Natural killer cell (primary cell): ENCODE measurements around the gene MSI2. TPM values are rescaled to one million over a fixed set of nuclear protein-coding genes. Genes with fewer than 3 reads are reported as not detected.

Source experiments
- ATAC-seq, 3 donors: fragments of 150-1000 bp in 2 of 3; fragments of 200-7000 bp in 1 of 3; cut with Tn5 transposase; 1 replicate in 1 of 3; 2 replicates in 2 of 3; pipeline ENCODE4 v1.10.0; 2021; ENCODE audit warnings: mild to moderate bottlenecking in 2 of 3, moderate library complexity in 2 of 3
- DNase-seq, 2 donors: peaks; one replicate each; pipeline versions ENCODE4 v3.0.0 to v3.0.0-alpha.2; 2013 to 2021; ENCODE audit warnings: mixed read lengths in 1 of 2
- H3K27ac ChIP-seq: one replicate; pipeline ENCODE4 v1.5.1; 2013; ENCODE audit warnings: mild to moderate bottlenecking, low read length
- H3K27me3 ChIP-seq: one replicate; pipeline ENCODE4 v1.6.1; 2013; ENCODE audit warnings: low read length; ENCODE audit not compliant: control insufficient read depth, insufficient read depth
- H3K36me3 ChIP-seq: one replicate; pipeline ENCODE4 v1.6.1; 2013; ENCODE audit warnings: low read length; ENCODE audit not compliant: control insufficient read depth, insufficient read depth
- H3K4me1 ChIP-seq: one replicate; pipeline ENCODE4 v1.6.1; 2013; ENCODE audit warnings: low read length; ENCODE audit not compliant: control insufficient read depth, insufficient read depth
- H3K4me3 ChIP-seq: one replicate; pipeline ENCODE4 v1.5.1; 2013; ENCODE audit warnings: low read length
- H3K9me3 ChIP-seq: one replicate; pipeline ENCODE4 v1.6.1; 2013; ENCODE audit warnings: low read length; ENCODE audit not compliant: control insufficient read depth, insufficient read depth
- H3K27ac Mint-ChIP-seq, 2 donors: one replicate each; pipeline ENCODE4 v1.8.0; 2022; ENCODE audit warnings: mild to moderate bottlenecking in 2 of 2, mixed read lengths in 2 of 2, moderate library complexity in 1 of 2
- H3K27me3 Mint-ChIP-seq, 2 donors: one replicate each; pipeline ENCODE4 v1.8.0; 2022; ENCODE audit warnings: low read depth in 2 of 2, mixed read lengths in 2 of 2
- H3K36me3 Mint-ChIP-seq: one replicate; pipeline ENCODE4 v1.8.0; 2022; ENCODE audit warnings: mixed read lengths
- H3K4me1 Mint-ChIP-seq, 2 donors: one replicate each; pipeline ENCODE4 v1.8.0; 2022; ENCODE audit warnings: mixed read lengths in 2 of 2
- H3K4me3 Mint-ChIP-seq: one replicate; pipeline ENCODE4 v1.8.0; 2022; ENCODE audit warnings: mild to moderate bottlenecking, moderate library complexity, mixed read lengths
- H3K9me3 Mint-ChIP-seq, 2 donors: one replicate each; pipeline ENCODE4 v1.8.0; 2022; ENCODE audit warnings: mixed read lengths in 2 of 2
- CTCF ChIP-seq: fragments of 200-600 bp; IDR thresholded peaks from one replicate; pipeline ENCODE4 v1.8.0; 2022; ENCODE audit warnings: antibody characterized with exemption
- whole genome bisulfite sequencing: methylation state at CpG from one replicate; pipeline ENCODE4 v1.1.7; 2013; ENCODE audit warnings: missing lambda C conversion rate; ENCODE audit not compliant: insufficient coverage; 5-methylcytosine and 5-hydroxymethylcytosine counted together
- intact Hi-C: fragments of 100-400 bp; cut with micrococcal nuclease; formaldehyde crosslinking; loops from one replicate; pipeline ENCODE4 v1.14.2; 2022
- total RNA-seq, 4 donors: library from RNA; stranded (reverse); fragments of 120-200 nt in 1 of 4; gene quantifications; one replicate each; pipeline versions ENCODE4 v1.2.3 to v1.2.4, GENCODE V29; 2013 to 2022

The MSI2 gene
- total RNA-seq, 3 donors from 2014 or later (not counting 1 experiment from before 2014, with no cell fraction given) = 95.5 to 145 (median 96.8) TPM

- Histone ChIP-seq H3K36me3 (no peaks in the 10 kb centered on the region), H3K9me3 (no peaks in the 10 kb centered on the region), H3K4me1 (peaks cover 58% of the 10 kb centered on the region), H3K27ac (no peak overlapping the region), H3K27me3 (no peaks in the 10 kb centered on the region), H3K4me3 (no peak overlapping the region)
- no peak overlapping the region for H3K4me3 Mint-ChIP-seq
- peaks cover 10 to 17% of the 10 kb centered on the region in 2 donors for H3K27me3 Mint-ChIP-seq
- no peaks in the 10 kb centered on the region for H3K36me3 Mint-ChIP-seq
- no peak for DNase-seq
- H3K27ac Mint-ChIP-seq = no peak overlapping the region
- H3K9me3 Mint-ChIP-seq = no peaks in the 10 kb centered on the region
- no peak for TF ChIP-seq CTCF
- intact Hi-C loops = no loop called here
- 90% methylated on average over 8 of the region's 8 CpGs for WGBS
- no peak for ATAC-seq
- peaks cover 37 to 55% of the 10 kb centered on the region in 2 donors for H3K4me1 Mint-ChIP-seq
Observed at GRCh38 chr17:57556977-57557376, 300.7 kb downstream of the MSI2 start.

- H3K27ac Mint-ChIP-seq = no peak overlapping the region
- no peak for DNase-seq
- no peak overlapping the region for H3K4me3 Mint-ChIP-seq
- no peaks in the 10 kb centered on the region for H3K9me3 ChIP-seq
- 91% methylated on average over 4 of the region's 4 CpGs for WGBS
- TF ChIP-seq CTCF = no peak
- intact Hi-C loops = no loop called here
- no peaks in the 10 kb centered on the region for H3K36me3 Mint-ChIP-seq
- peaks cover 58% of the 10 kb centered on the region for H3K4me1 ChIP-seq
- H3K27me3 Mint-ChIP-seq = peaks cover 8 to 15% of the 10 kb centered on the region in 2 donors
- no peaks in the 10 kb centered on the region for H3K9me3 Mint-ChIP-seq
- no peak overlapping the region for H3K27ac ChIP-seq
- H3K4me1 Mint-ChIP-seq = peaks cover 40 to 55% of the 10 kb centered on the region in 2 donors
- no peaks in the 10 kb centered on the region for H3K27me3 ChIP-seq
- no peak overlapping the region for H3K4me3 ChIP-seq
- H3K36me3 ChIP-seq = no peaks in the 10 kb centered on the region
- ATAC-seq = no peak
Observed at GRCh38 chr17:57557416-57557815, 301.1 kb downstream of the MSI2 start.

GRCh38 chr17:57557834-57558681 is 301.7 kb downstream of the MSI2 start:
- Histone ChIP-seq H3K27ac (no peak overlapping the region), H3K36me3 (no peaks in the 10 kb centered on the region), H3K4me3 (no peak overlapping the region), H3K9me3 (no peaks in the 10 kb centered on the region), H3K27me3 (no peaks in the 10 kb centered on the region), H3K4me1 (peaks cover 54% of the 10 kb centered on the region)
- peaks cover 34 to 54% of the 10 kb centered on the region in 2 donors for H3K4me1 Mint-ChIP-seq
- H3K36me3 Mint-ChIP-seq = no peaks in the 10 kb centered on the region
- peaks cover 4 to 9% of the 10 kb centered on the region in 2 donors for H3K27me3 Mint-ChIP-seq
- no peak for DNase-seq
- H3K27ac Mint-ChIP-seq = no peak overlapping the region
- no peak overlapping the region for H3K4me3 Mint-ChIP-seq
- TF ChIP-seq CTCF = no peak
- WGBS = 57% methylated on average over 20 of the region's 22 CpGs
- ATAC-seq = no peak
- intact Hi-C loops = no loop called here
- H3K9me3 Mint-ChIP-seq = no peaks in the 10 kb centered on the region
